Prostate gland (tissue), 2 donors: ENCODE measurements around the gene SLC6A6.

Source experiments
- POLR2A ChIP-seq: fragments of 450-650 bp; IDR thresholded peaks from one replicate; pipeline ENCODE4 v1.6.1; 2016; ENCODE audit warnings: antibody characterized with exemption, mild to moderate bottlenecking
- TF ChIP-seq, protein P1 (sequence below), 4 experiments: fragments of 200-600 bp in 2 of 4; fragments of 450-650 bp in 2 of 4; sonication (generic) in 2 of 4; IDR thresholded peaks; 1 replicate in 3 of 4; 2 replicates in 1 of 4; pipeline ENCODE4 v1.5.1; 2016 to 2019; ENCODE audit warnings: antibody characterized with exemption in 4 of 4, mild to moderate bottlenecking in 2 of 4, moderate library complexity in 2 of 4

DNA sequence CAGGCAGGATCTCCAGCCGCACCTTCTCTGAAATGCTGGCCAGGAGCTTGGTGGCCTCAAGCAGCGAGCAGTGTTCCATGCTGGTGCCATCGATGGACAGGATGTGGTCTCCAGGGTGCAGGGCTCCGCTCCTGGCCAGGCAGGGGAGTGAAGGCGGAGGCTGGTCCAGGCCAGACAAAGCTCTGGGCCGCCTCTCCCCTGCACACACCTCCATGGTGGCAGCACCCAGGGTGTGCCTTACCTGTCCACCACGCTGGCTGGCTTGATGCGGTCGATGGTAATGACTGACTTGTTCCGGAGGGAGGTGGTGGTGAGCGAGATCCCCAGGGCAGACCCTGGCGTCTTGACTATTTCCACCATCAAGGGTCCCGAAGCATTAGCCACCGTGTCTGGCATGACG, 117.7 kb downstream of the SLC6A6 start:
- no peak for TF ChIP-seq POLR2A
- TF ChIP-seq, protein P1, sequence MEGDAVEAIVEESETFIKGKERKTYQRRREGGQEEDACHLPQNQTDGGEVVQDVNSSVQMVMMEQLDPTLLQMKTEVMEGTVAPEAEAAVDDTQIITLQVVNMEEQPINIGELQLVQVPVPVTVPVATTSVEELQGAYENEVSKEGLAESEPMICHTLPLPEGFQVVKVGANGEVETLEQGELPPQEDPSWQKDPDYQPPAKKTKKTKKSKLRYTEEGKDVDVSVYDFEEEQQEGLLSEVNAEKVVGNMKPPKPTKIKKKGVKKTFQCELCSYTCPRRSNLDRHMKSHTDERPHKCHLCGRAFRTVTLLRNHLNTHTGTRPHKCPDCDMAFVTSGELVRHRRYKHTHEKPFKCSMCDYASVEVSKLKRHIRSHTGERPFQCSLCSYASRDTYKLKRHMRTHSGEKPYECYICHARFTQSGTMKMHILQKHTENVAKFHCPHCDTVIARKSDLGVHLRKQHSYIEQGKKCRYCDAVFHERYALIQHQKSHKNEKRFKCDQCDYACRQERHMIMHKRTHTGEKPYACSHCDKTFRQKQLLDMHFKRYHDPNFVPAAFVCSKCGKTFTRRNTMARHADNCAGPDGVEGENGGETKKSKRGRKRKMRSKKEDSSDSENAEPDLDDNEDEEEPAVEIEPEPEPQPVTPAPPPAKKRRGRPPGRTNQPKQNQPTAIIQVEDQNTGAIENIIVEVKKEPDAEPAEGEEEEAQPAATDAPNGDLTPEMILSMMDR (IDR thresholded peaks at IDR 0.05) = no peak
